ENCODE data around the gene RAB1B.
A peak's percentile ranks its signal among the peaks of the same experiment; 100 is the strongest.

The RAB1B gene

GRCh38 chr11:66268244-66268951, at the start of gene RAB1B:
RAB1B (plus strand) TSS chr11:66268639; CDS start chr11:66268680, 41 bp downstream.
- DNase-seq (ENCODE audit: low read depth), result peak; percentile 99

- no peak for DNase-seq (ENCODE audit: low read depth)
Observed at GRCh38 chr11:66218846-66219620, 49.4 kb upstream of the RAB1B start.

- DNase-seq (ENCODE audit: low read depth), result no peak
Observed at GRCh38 chr11:66219846-66220565, 48.4 kb upstream of the RAB1B start.

GRCh38 chr11:66220566-66220935, 47.9 kb upstream of the RAB1B start:
- DNase-seq (ENCODE audit: low read depth), result no peak

- no peak for DNase-seq (ENCODE audit: low read depth)
Observed at GRCh38 chr11:66221012-66221411, 47.4 kb upstream of the RAB1B start.

GRCh38 chr11:66221726-66222236, 46.7 kb upstream of the RAB1B start:
- DNase-seq (ENCODE audit: low read depth), result no peak

GRCh38 chr11:66222358-66223149, 45.9 kb upstream of the RAB1B start:
- DNase-seq (ENCODE audit: low read depth), result peak; percentile 89

GRCh38 chr11:66224226-66224855, 44.1 kb upstream of the RAB1B start:
- no peak for DNase-seq (ENCODE audit: low read depth)

GRCh38 chr11:66225066-66225465, 43.4 kb upstream of the RAB1B start:
- DNase-seq (ENCODE audit: low read depth), result no peak

GRCh38 chr11:66226101-66226500, 42.3 kb upstream of the RAB1B start:
- no peak for DNase-seq (ENCODE audit: low read depth)

GRCh38 chr11:66227700-66228099, 40.7 kb upstream of the RAB1B start:
- no peak for DNase-seq (ENCODE audit: low read depth)

- no peak for DNase-seq (ENCODE audit: low read depth)
Observed at GRCh38 chr11:66228521-66228920, 39.9 kb upstream of the RAB1B start.

- DNase-seq (ENCODE audit: low read depth), result no peak
Observed at GRCh38 chr11:66230156-66230555, 38.3 kb upstream of the RAB1B start.

- DNase-seq (ENCODE audit: low read depth), result no peak
Observed at GRCh38 chr11:66230978-66231377, 37.5 kb upstream of the RAB1B start.

- DNase-seq (ENCODE audit: low read depth), result no peak
Observed at GRCh38 chr11:66231561-66231960, 36.9 kb upstream of the RAB1B start.

GRCh38 chr11:66232769-66233168, 35.7 kb upstream of the RAB1B start:
- no peak for DNase-seq (ENCODE audit: low read depth)

GRCh38 chr11:66233301-66233700, 35.1 kb upstream of the RAB1B start:
- DNase-seq (ENCODE audit: low read depth), result no peak

- DNase-seq (ENCODE audit: low read depth), result no peak
Observed at GRCh38 chr11:66235141-66235540, 33.3 kb upstream of the RAB1B start.

GRCh38 chr11:66237867-66238266, 30.6 kb upstream of the RAB1B start:
- DNase-seq (ENCODE audit: low read depth), result no peak

- no peak for DNase-seq (ENCODE audit: low read depth)
Observed at GRCh38 chr11:66238786-66239413, 29.5 kb upstream of the RAB1B start.

- no peak for DNase-seq (ENCODE audit: low read depth)
Observed at GRCh38 chr11:66239511-66239910, 28.9 kb upstream of the RAB1B start.
